Endothelial cell of umbilical vein (primary cell): ENCODE data around the gene C19orf44. TPM values are rescaled to one million over a fixed set of nuclear protein-coding genes. Genes with fewer than 3 reads are reported as not detected.
"Not testable (repeated sequence)": the region's sequence is repeated elsewhere in the genome, so short reads cannot be mapped to it uniquely, and the experiment has no call there.

Experiments used
- BruUV-seq: library from RNA; stranded (reverse); fragments of 400-500 nt; replicated peaks from 2 replicates; lab custom pipeline; 2021; lab: Mats Ljungman, UMichigan
- CTCF ChIA-PET: fragments of 300-600, 350-600 bp; sonication (Branson Sonifier 250); formaldehyde crosslinking; loops from one replicate; lab custom pipeline; 2021; ENCODE audit warnings: antibody characterized with exemption, inconsistent platforms; lab: Charles Lee
- POLR2A ChIA-PET: fragments of 300-600, 350-600 bp; sonication (Branson Sonifier 250); formaldehyde crosslinking; loops from one replicate; lab custom pipeline; 2021; ENCODE audit warnings: antibody characterized with exemption, inconsistent platforms; lab: Charles Lee
- DNase-seq: peaks from one replicate; pipeline ENCODE4 v3.0.0-alpha.2; 2011; ENCODE audit warnings: low read depth, low spot score
- FAIRE-seq: peaks from 2 replicates; lab custom pipeline; 2011; peaks lifted over from hg19 to GRCh38; lab: Jason Lieb, UNC
- H2AFZ ChIP-seq: 2 replicates; pipeline ENCODE4 v1.6.0; 2012; ENCODE audit warnings: low read depth, low read length, control low read depth, inconsistent platforms
- H3K27ac ChIP-seq: 2 replicates; pipeline ENCODE4 v1.5.1; 2011; ENCODE audit warnings: low read depth, mild to moderate bottlenecking, control low read depth, low read length, moderate library complexity; ENCODE audit not compliant: insufficient read depth
- H3K27me3 ChIP-seq, 2 experiments: 2 replicates each; pipeline versions ENCODE4 v1.6.0 to v1.6.1; 2011; ENCODE audit warnings: low read length in 2 of 2, mixed read lengths in 1 of 2; ENCODE audit not compliant: control insufficient read depth in 2 of 2, insufficient read depth in 2 of 2
- H3K36me3 ChIP-seq, 2 experiments: 2 replicates in 1 of 2; 3 replicates in 1 of 2; pipeline ENCODE4 v1.5.1; 2011; ENCODE audit warnings: low read length in 2 of 2, mild to moderate bottlenecking in 1 of 2, moderate library complexity in 1 of 2; ENCODE audit not compliant: control insufficient read depth in 2 of 2, insufficient read depth in 2 of 2; ENCODE audit errors: extremely low read depth in 1 of 2
- H3K4me1 ChIP-seq: 3 replicates; pipeline ENCODE4 v1.5.1; 2011; ENCODE audit warnings: mild to moderate bottlenecking, low read length; ENCODE audit not compliant: control insufficient read depth, insufficient read depth; ENCODE audit errors: extremely low read depth
- H3K4me2 ChIP-seq: 2 replicates; pipeline ENCODE4 v1.6.1; 2011; ENCODE audit warnings: low read length, control low read depth, mixed read lengths; ENCODE audit not compliant: insufficient read depth
- H3K4me3 ChIP-seq, 3 experiments: fragments of 200-600 bp in 1 of 3; sonication (generic), shearing (Covaris generic) in 1 of 3; replicated peaks in 1 of 3; 2 replicates each; pipeline ENCODE4 v1.5.1; 2011 to 2016; ENCODE audit warnings: control low read depth in 3 of 3, low read length in 3 of 3, mild to moderate bottlenecking in 2 of 3, inconsistent platforms in 1 of 3, low read depth in 1 of 3, moderate library complexity in 1 of 3; ENCODE audit not compliant: insufficient read depth in 1 of 3
- H3K79me2 ChIP-seq: 2 replicates; pipeline ENCODE4 v1.6.0; 2012; ENCODE audit warnings: low read length, inconsistent platforms; ENCODE audit not compliant: control insufficient read depth, insufficient read depth
- H3K9ac ChIP-seq: replicated peaks from 2 replicates; pipeline ENCODE3; 2011; ENCODE audit warnings: low read length, control low read depth; ENCODE audit not compliant: insufficient read depth; ENCODE audit errors: extremely low read depth
- H3K9me1 ChIP-seq: replicated peaks from 3 replicates; pipeline ENCODE4 v1.6.0; 2011; ENCODE audit warnings: mild to moderate bottlenecking, low read length; ENCODE audit not compliant: control insufficient read depth, insufficient read depth; ENCODE audit errors: extremely low read depth
- H3K9me3 ChIP-seq: replicated peaks from 2 replicates; pipeline ENCODE4 v1.5.1; 2012; ENCODE audit warnings: low read length, inconsistent platforms; ENCODE audit not compliant: control insufficient read depth, insufficient read depth
- H4K20me1 ChIP-seq: replicated peaks from 2 replicates; pipeline ENCODE3; 2011; ENCODE audit warnings: mild to moderate bottlenecking, low read length; ENCODE audit not compliant: control insufficient read depth, insufficient read depth; ENCODE audit errors: extremely low read depth
- EZH2 ChIP-seq: IDR thresholded peaks from 2 replicates; pipeline ENCODE4 v1.6.1; 2012; ENCODE audit warnings: borderline replicate concordance, low read depth, mild to moderate bottlenecking, moderate library complexity, low read length, inconsistent platforms; ENCODE audit not compliant: severe bottlenecking
- FOS ChIP-seq: IDR thresholded peaks from 2 replicates; pipeline ENCODE4 v1.6.1; 2011; ENCODE audit warnings: mild to moderate bottlenecking, low read length, moderate library complexity, borderline replicate concordance; ENCODE audit not compliant: insufficient read depth
- GATA2 ChIP-seq: IDR thresholded peaks from 2 replicates; pipeline ENCODE4 v1.7.0; 2011; ENCODE audit warnings: low read depth, mild to moderate bottlenecking, moderate library complexity, mixed read lengths, low read length; ENCODE audit not compliant: insufficient read length, insufficient read depth
- JUN ChIP-seq: IDR thresholded peaks from 2 replicates; pipeline ENCODE4 v1.6.1; 2011; ENCODE audit warnings: borderline replicate concordance, low read depth; ENCODE audit not compliant: insufficient read length, insufficient read depth
- MAX ChIP-seq: IDR thresholded peaks from 2 replicates; pipeline ENCODE4 v1.6.1; 2011; ENCODE audit not compliant: insufficient read depth, insufficient read length
- MYC ChIP-seq: IDR thresholded peaks from one replicate; pipeline ENCODE4 v1.6.1; 2011; ENCODE audit warnings: mild to moderate bottlenecking, low read depth, low read length
- POLR2A ChIP-seq: IDR thresholded peaks from 2 replicates; pipeline ENCODE4 v1.6.1; 2012; ENCODE audit warnings: low read depth, mild to moderate bottlenecking, control low read depth, low read length
- POLR2AphosphoS5 ChIP-seq: IDR thresholded peaks from 2 replicates; pipeline ENCODE4 v1.6.1; 2012; ENCODE audit warnings: low read depth, mild to moderate bottlenecking, control low read depth, low read length, moderate library complexity; ENCODE audit not compliant: insufficient read depth
- dilution Hi-C: fragments of 300-500 bp; cut with MboI; formaldehyde crosslinking; loops from one replicate; pipeline ENCODE4 v1.15.0; 2019; ENCODE audit warnings: low sequenced_read_pairs; ENCODE audit not compliant: extremely low pct_ligation_motif_present
- intact Hi-C: fragments of 100-400 bp; cut with micrococcal nuclease; formaldehyde crosslinking; loops from one replicate; pipeline ENCODE4 v1.10.0; 2022
- polyA plus RNA-seq, 4 experiments: library from polyadenylated mRNA; depleted of rRNA in 3 of 4; stranded (reverse) in 3 of 4; unstranded in 1 of 4; fragments of >200 nt; gene quantifications; 2 replicates each; pipeline versions ENCODE4 v1.2.1 to v1.2.3, GENCODE V29; 2011 to 2012; ENCODE audit warnings: missing spikeins in 1 of 4
- total RNA-seq: library from RNA; stranded (reverse); gene quantifications from 2 replicates; pipeline ENCODE4 v1.2.3, GENCODE V29; 2021
- TF ChIP-seq, protein P1 (sequence below), 2 donors: IDR thresholded peaks; 1 replicate in 1 of 2; 2 replicates in 1 of 2; pipeline ENCODE4 v1.5.1; 2011; ENCODE audit warnings: low read length in 2 of 2, mild to moderate bottlenecking in 2 of 2, moderate library complexity in 2 of 2, control low read depth in 1 of 2, inconsistent platforms in 1 of 2, low read depth in 1 of 2; ENCODE audit not compliant: insufficient read depth in 1 of 2; ENCODE audit errors: extremely low read depth in 1 of 2

The C19orf44 gene
- total and polyA plus RNA-seq, 2 donors (not counting 3 experiments of a cell fraction or from before 2014, with no cell fraction given), result 3.5 to 4.3 TPM

DNA sequence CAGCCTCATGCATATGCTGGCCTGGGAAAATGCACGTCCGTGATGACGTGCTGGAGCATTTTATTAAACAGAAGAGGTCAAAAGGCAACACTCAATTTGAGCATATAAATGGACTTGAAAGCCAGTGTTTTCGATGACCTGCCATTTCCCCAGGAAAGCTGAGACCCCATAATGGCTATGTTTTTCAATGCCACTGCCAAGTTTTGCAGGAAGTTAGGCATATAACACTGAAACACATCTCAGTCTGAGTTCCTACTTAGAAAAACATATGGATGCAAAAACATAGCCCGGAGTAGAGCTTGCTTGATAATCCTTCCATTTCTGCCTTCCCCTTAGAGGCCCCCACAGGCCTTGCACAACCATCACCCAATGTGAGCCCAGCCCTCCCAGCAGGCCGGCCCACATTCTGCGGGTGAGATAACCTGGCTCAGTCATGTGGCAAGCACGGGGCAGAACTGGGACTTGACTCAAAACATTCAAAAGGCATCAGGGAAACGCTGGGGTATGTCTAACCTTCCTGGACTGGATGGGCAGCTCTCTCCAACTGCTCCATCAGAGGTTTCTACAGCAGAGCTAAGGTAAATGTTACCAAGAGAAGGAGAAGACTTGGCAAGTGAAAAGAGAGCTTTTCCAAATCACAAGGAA is 49.3 kb upstream of the C19orf44 start:
- Histone ChIP-seq H2AFZ (no peak overlapping the region), H3K36me3 (no peaks in the 10 kb centered on the region), H3K4me1 (peaks cover 41% of the 10 kb centered on the region), H3K79me2 (peaks cover 43% of the 10 kb centered on the region), H3K9me1 (no peaks in the 10 kb centered on the region), H3K9ac (peak overlapping the region; percentile 28), H3K4me2 (peak overlapping the region; percentile 78), H4K20me1 (peaks cover 7% of the 10 kb centered on the region), H3K27me3 (no peaks in the 10 kb centered on the region), H3K9me3 (no peaks in the 10 kb centered on the region), H3K4me3 (peak overlapping the region in 1 of 3 experiments; percentile 36), H3K27ac (peak overlapping the region; percentile 81)
- TF ChIP-seq, protein P1, sequence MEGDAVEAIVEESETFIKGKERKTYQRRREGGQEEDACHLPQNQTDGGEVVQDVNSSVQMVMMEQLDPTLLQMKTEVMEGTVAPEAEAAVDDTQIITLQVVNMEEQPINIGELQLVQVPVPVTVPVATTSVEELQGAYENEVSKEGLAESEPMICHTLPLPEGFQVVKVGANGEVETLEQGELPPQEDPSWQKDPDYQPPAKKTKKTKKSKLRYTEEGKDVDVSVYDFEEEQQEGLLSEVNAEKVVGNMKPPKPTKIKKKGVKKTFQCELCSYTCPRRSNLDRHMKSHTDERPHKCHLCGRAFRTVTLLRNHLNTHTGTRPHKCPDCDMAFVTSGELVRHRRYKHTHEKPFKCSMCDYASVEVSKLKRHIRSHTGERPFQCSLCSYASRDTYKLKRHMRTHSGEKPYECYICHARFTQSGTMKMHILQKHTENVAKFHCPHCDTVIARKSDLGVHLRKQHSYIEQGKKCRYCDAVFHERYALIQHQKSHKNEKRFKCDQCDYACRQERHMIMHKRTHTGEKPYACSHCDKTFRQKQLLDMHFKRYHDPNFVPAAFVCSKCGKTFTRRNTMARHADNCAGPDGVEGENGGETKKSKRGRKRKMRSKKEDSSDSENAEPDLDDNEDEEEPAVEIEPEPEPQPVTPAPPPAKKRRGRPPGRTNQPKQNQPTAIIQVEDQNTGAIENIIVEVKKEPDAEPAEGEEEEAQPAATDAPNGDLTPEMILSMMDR (IDR thresholded peaks at IDR 0.05; ENCODE audit: extremely low read depth in 1 of 2, insufficient read depth in 1 of 2, low read depth in 1 of 2, low read length in 2 of 2), result no peak
- TF ChIP-seq FOS (peak; percentile 47), GATA2 (peak; percentile 47), POLR2AphosphoS5 (peak; percentile 86), MAX (peak; percentile 17), MYC (no peak), EZH2 (no peak), JUN (peak; percentile 49), POLR2A (peak; percentile 73)
- dilution Hi-C loops (no loop called here), intact Hi-C loops (loop anchor here (1.0 to 2.0 kb wide), 2 partner anchors 12 to 50 kb away; partner anchors contain the start of genes C19orf44 and CALR3)
- BruUV-seq, result no TSS peak
- FAIRE-seq (peak; percentile 100), DNase-seq (peak; percentile 99)
- POLR2A ChIA-PET, result interaction anchor here (0.8 kb wide), 1 partner anchor 10 kb away, joined by 3 read pairs; no protein-coding TSS in a partner anchor
- CTCF ChIA-PET, result interaction anchor here (1.1 to 1.9 kb wide), 4 partner anchors 10 to 49 kb away, joined by 3 to 11 read pairs (median 5); partner anchors contain the start of genes C19orf44 and CALR3

DNA sequence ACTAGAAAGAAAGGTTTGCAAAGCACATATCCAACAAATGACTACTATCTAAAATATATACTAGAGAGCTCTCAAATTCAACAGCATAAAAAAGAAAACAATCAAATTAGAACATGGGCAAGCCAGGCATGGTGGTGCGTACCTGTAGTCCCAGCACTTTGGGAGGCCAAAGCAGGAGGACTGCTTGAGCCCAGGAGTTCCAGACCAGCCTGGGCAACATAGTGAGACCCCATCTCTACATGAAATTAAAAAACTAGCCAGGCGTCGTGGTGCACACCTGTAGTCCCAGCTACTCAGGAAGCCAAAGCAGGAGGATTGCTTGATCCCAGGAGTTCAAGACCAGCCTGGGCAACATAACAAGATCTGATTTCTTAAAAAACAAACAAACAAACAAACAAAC is 47.3 kb upstream of the C19orf44 start:
- H3K27ac ChIP-seq, BruUV-seq, intact Hi-C loops, DNase-seq, H3K4me2 ChIP-seq, H3K27me3 ChIP-seq, FAIRE-seq, H4K20me1 ChIP-seq, H3K9me1 ChIP-seq, POLR2A ChIA-PET, H3K4me3 ChIP-seq, H3K9me3 ChIP-seq, CTCF ChIA-PET, H2AFZ ChIP-seq, H3K36me3 ChIP-seq, H3K9ac ChIP-seq, dilution Hi-C loops: not testable (repeated sequence)
- Histone ChIP-seq H3K79me2 (peaks cover 40% of the 10 kb centered on the region), H3K4me1 (peaks cover 30% of the 10 kb centered on the region)
